Pancreas (tissue), 10 donors: ENCODE results near the gene CYTIP. TPM values are rescaled to one million over a fixed set of nuclear protein-coding genes. Genes with fewer than 3 reads are reported as not detected.

Experiments
- ATAC-seq, 4 donors: fragments of 200-7000 bp; cut with Tn5 transposase; one replicate each; pipeline versions ENCODE4 v1.8.0 to v1.9.1; 2020; ENCODE audit warnings: mild to moderate bottlenecking in 4 of 4, moderate library complexity in 4 of 4
- DNase-seq, 6 donors: peaks; one replicate each; pipeline ENCODE4 v3.0.0-alpha.2; 2020
- FAIRE-seq: peaks from 2 replicates; lab custom pipeline; 2012; peaks lifted over from hg19 to GRCh38; lab: Jason Lieb, UNC
- H3K27ac ChIP-seq, 4 donors: fragments of 200-600 bp; sonication (generic); 1 replicate in 3 of 4; 2 replicates in 1 of 4; pipeline versions ENCODE4 v1.5.0 to v1.8.0; 2020
- H3K27me3 ChIP-seq, 4 donors: fragments of 200-600 bp; one replicate each; pipeline ENCODE4 v1.8.0; 2021
- H3K36me3 ChIP-seq, 3 donors: fragments of 200-600 bp; sonication (generic) in 1 of 3; one replicate each; pipeline versions ENCODE4 v1.5.0 to v1.8.0; 2020 to 2021
- H3K4me1 ChIP-seq, 3 donors: fragments of 200-600 bp; one replicate each; pipeline ENCODE4 v1.8.0; 2021
- H3K4me3 ChIP-seq, 4 donors: fragments of 200-600 bp; sonication (generic) in 2 of 4; one replicate each; pipeline versions ENCODE4 v1.5.0 to v1.8.0; 2020 to 2021
- H3K9me3 ChIP-seq, 4 donors: fragments of 200-600 bp; one replicate each; pipeline ENCODE4 v1.8.0; 2021
- whole genome bisulfite sequencing, 2 donors: extraction: QIAGEN DNeasy Blood & Tissue Kit; methylation state at CpG; one replicate each; pipeline ENCODE4 v1.1.7; 2013; 5-methylcytosine and 5-hydroxymethylcytosine counted together
- intact Hi-C, 3 donors: fragments of 100-400 bp; cut with DNase I; formaldehyde crosslinking; loops; one replicate each; pipeline versions ENCODE4 v1.11.1 to v1.14.2; 2022
- polyA plus RNA-seq, 2 donors: library from polyadenylated mRNA; stranded (reverse); fragments of 200-250 nt; gene quantifications; one replicate each; pipeline ENCODE4 v1.2.3, GENCODE V29; 2013
- total RNA-seq, 6 donors: library from RNA; stranded (reverse); fragmentation: NEBNext Ultra II Directional in 4 of 6; extraction: Animal tissue kit (Norgen Biotek cat#: 25700) in 4 of 6; gene quantifications; one replicate each; pipeline versions ENCODE4 v1.2.1 to v1.2.4, GENCODE V29; 2021 to 2023
- TF ChIP-seq, protein P1 (sequence below), 4 donors: fragments of 200-600 bp; sonication (generic) in 3 of 4; IDR thresholded peaks; one replicate each; pipeline versions ENCODE4 v1.5.0 to v1.8.0; 2021; ENCODE audit warnings: antibody characterized with exemption in 4 of 4
- donor health status: healthy with polysubstance abuse.
- donor health status: DM: no; HTN: no; CAD: no; lungs with moderate emphysema.
- donor health status: DM: no; HTN: no; CAD: no.
- donor health status: control.
- donor health status: control.
- donor health status: Bipolar disorder and iron deficiency.
- donor health status: DM: yes; HTN: yes; CAD: no.
- donor health status: DM: no; HTN: no; CAD: no.
- donor health status: DM: no; HTN: no; CAD: no.
- donor health status: DM: yes; HTN: yes; CAD: no.

Gene CYTIP
- total and polyA plus RNA-seq, 8 donors, result 0.47 to 6.4 (median 2.7) TPM

DNA sequence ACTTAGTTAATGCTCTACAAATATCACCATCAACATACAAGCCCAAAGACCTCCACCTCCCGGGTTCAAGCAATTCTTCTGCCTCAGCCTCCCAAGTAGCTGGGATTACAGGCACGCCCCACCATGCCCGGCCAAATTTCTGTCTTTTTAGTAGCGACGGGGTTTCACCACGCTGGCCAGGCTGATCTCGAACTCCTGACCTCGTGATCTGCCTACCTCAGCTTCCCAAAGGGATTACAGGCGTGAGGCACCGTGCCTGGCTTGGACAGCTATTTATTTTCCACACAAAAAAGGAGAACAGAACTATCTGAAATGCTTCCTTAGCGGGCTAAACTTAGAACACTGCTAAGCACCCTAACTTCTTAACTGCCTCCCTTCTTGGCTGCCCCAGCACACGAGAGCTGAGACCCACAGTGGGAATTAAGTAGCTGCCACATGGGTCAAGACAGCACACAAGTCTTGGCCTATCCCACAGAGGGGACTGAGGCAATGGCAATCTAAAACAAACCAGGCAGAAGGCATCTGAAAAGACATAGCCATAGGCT is 24.8 kb downstream of the CYTIP start:
- no peaks in the 10 kb centered on the region for H3K9me3 ChIP-seq
- peak overlapping the region in 1 of 4 donors; percentile 10 for H3K27ac ChIP-seq
- TF ChIP-seq, protein P1, sequence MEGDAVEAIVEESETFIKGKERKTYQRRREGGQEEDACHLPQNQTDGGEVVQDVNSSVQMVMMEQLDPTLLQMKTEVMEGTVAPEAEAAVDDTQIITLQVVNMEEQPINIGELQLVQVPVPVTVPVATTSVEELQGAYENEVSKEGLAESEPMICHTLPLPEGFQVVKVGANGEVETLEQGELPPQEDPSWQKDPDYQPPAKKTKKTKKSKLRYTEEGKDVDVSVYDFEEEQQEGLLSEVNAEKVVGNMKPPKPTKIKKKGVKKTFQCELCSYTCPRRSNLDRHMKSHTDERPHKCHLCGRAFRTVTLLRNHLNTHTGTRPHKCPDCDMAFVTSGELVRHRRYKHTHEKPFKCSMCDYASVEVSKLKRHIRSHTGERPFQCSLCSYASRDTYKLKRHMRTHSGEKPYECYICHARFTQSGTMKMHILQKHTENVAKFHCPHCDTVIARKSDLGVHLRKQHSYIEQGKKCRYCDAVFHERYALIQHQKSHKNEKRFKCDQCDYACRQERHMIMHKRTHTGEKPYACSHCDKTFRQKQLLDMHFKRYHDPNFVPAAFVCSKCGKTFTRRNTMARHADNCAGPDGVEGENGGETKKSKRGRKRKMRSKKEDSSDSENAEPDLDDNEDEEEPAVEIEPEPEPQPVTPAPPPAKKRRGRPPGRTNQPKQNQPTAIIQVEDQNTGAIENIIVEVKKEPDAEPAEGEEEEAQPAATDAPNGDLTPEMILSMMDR (IDR thresholded peaks at IDR 0.05), result no peak
- H3K4me3 ChIP-seq, result no peak overlapping the region
- ATAC-seq (peak in 1 of 4 donors; percentile 27), FAIRE-seq (no peak), DNase-seq (no peak)
- 91 to 95% methylated on average over 12 of the region's 12 CpGs for WGBS, 2 donors
- peaks cover 0 to 11% (median 0%) of the 10 kb centered on the region in 3 donors for H3K4me1 ChIP-seq
- no peaks in the 10 kb centered on the region for H3K36me3 ChIP-seq
- intact Hi-C loops, result no loop called here
- H3K27me3 ChIP-seq, result no peaks in the 10 kb centered on the region

DNA sequence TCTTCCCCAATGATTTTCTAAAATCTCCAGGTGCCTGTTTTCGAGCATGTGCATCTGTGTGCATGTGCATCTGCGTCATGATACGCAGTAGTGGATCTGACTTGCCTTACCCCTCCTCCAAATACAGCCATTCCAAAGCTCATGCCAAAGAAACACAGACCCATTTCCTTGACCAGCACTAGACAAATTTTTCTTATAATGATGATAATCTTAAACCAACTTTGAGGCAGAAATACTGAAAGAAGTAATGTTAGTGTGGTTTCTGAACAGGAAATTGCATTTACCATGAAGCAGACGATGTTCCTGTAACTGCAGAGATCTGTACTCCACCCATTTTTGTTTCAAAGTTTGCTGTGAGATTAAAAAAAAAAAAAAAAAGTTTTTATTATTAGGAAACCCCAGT is 25.6 kb downstream of the CYTIP start:
- FAIRE-seq (no peak), DNase-seq (no peak), ATAC-seq (peak in 1 of 4 donors; percentile 8)
- Histone ChIP-seq H3K9me3 (no peaks in the 10 kb centered on the region), H3K27ac (peak overlapping the region in 1 of 4 donors; percentile 23), H3K4me1 (peaks cover 0 to 11% (median 0%) of the 10 kb centered on the region in 3 donors), H3K27me3 (no peaks in the 10 kb centered on the region), H3K36me3 (no peaks in the 10 kb centered on the region), H3K4me3 (no peak overlapping the region)
- intact Hi-C loops, result no loop called here
- WGBS, 2 donors, result 94% methylated on average over 4 of the region's 4 CpGs
- TF ChIP-seq, protein P1 (IDR thresholded peaks at IDR 0.05), result no peak

DNA sequence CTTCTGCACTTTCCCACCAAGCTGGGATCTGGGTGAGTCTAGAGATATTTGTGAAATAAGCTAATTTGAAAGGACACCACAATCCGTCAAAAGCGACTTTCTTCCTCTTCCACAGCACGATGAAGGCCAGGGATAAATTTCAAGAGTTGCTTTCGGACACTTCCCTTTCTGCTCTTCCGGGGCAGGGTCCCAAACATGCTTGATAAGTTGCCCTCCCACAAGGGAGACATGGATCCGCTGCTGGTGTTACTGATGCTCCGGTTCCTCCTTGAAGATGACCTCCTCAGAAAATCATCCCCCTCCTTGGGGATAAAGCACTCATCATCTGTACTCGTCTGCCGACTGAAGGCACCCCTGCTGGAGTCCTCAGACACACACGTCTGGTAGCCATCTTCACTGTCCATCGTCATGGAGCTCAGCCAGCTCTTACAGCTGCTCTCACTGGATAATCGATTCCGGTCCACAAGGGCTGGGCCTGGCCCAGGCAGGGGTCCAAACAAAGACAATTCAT is 28.2 kb downstream of the CYTIP start:
- Histone ChIP-seq H3K36me3 (no peaks in the 10 kb centered on the region), H3K27ac (no peak overlapping the region), H3K9me3 (no peaks in the 10 kb centered on the region), H3K27me3 (no peaks in the 10 kb centered on the region), H3K4me1 (peaks cover 0 to 11% (median 0%) of the 10 kb centered on the region in 3 donors), H3K4me3 (no peak overlapping the region)
- DNase-seq (no peak), ATAC-seq (peak in 1 of 4 donors; percentile 33), FAIRE-seq (no peak)
- TF ChIP-seq, protein P1 (IDR thresholded peaks at IDR 0.05), result no peak
- intact Hi-C loops, result no loop called here
- WGBS, 2 donors, result 83 to 92% methylated on average over 13 of the region's 13 CpGs

DNA sequence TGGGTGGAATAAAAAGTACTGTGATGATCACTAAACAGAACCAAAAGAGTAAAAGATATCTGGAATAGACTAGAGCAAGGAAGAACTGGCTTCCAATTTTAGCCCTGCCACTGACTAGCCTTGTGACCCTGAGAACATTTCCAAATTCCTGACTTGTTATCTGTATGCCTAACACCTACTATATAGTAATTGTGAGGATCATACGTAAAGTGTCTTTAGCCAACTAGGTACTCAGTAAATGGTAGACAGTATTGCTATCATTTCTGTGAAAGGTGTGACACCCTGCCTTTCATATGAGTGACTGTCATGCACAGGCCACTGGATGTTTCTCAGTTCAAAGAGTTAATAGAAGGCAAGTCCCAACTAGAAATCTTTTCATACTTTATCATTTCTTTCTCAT is 29.8 kb downstream of the CYTIP start:
- Histone ChIP-seq H3K27me3 (no peaks in the 10 kb centered on the region), H3K27ac (no peak overlapping the region), H3K4me1 (peaks cover 0 to 11% (median 0%) of the 10 kb centered on the region in 3 donors), H3K36me3 (no peaks in the 10 kb centered on the region), H3K9me3 (no peaks in the 10 kb centered on the region), H3K4me3 (no peak overlapping the region)
- TF ChIP-seq, protein P1 (IDR thresholded peaks at IDR 0.05), result no peak
- no peak for FAIRE-seq
- intact Hi-C loops, result no loop called here
- WGBS, 2 donors, result 64 to 83% methylated on average over 1 of the region's 1 CpG
- no peak for ATAC-seq
- DNase-seq, result no peak
